Vagina (tissue), 2 donors: ENCODE results near the gene ABCA13. TPM values are rescaled to one million over a fixed set of nuclear protein-coding genes. Genes with fewer than 3 reads are reported as not detected.

ENCODE experiments used
- DNase-seq, 2 donors: peaks; one replicate each; pipeline ENCODE4 v3.0.0-alpha.2; 2017; ENCODE audit errors: extremely low spot score in 2 of 2
- H3K27ac ChIP-seq: fragments of 200-600 bp; sonication (generic); one replicate; pipeline ENCODE4 v1.5.1; 2019
- H3K27me3 ChIP-seq: fragments of 200-600 bp; sonication (generic); one replicate; pipeline ENCODE4 v1.5.1; 2019
- H3K36me3 ChIP-seq, 2 donors: fragments of 200-600 bp; sonication (generic); one replicate each; pipeline ENCODE4 v1.5.1; 2017 to 2019
- H3K4me1 ChIP-seq: fragments of 200-600 bp; sonication (generic); one replicate; pipeline ENCODE4 v1.5.1; 2019
- H3K4me3 ChIP-seq, 2 donors: fragments of 200-600 bp; sonication (generic); 1 replicate in 1 of 2; 2 replicates in 1 of 2; pipeline ENCODE4 v1.5.1; 2016 to 2019
- H3K9me3 ChIP-seq: fragments of 200-600 bp; sonication (generic); one replicate; pipeline ENCODE4 v1.5.1; 2019
- CTCF ChIP-seq, 3 experiments: fragments of 450-650 bp in 2 of 3; fragments of 200-600 bp in 1 of 3; sonication (generic) in 1 of 3; IDR thresholded peaks; one replicate each; pipeline ENCODE4 v1.5.1; 2017 to 2019; ENCODE audit warnings: antibody characterized with exemption in 3 of 3, mild to moderate bottlenecking in 2 of 3, moderate library complexity in 2 of 3
- POLR2A ChIP-seq, 2 donors: fragments of 450-650 bp; IDR thresholded peaks; one replicate each; pipeline ENCODE4 v1.6.1; 2017; ENCODE audit warnings: antibody characterized with exemption in 2 of 2, mild to moderate bottlenecking in 2 of 2, moderate library complexity in 2 of 2
- POLR2AphosphoS5 ChIP-seq, 2 donors: sonication (generic); formaldehyde crosslinking; IDR thresholded peaks; one replicate each; pipeline ENCODE4 v1.9.0; 2017; ENCODE audit warnings: antibody characterized with exemption in 2 of 2, mild to moderate bottlenecking in 2 of 2, low read depth in 1 of 2; ENCODE audit not compliant: insufficient read depth in 1 of 2
- intact Hi-C: fragments of 100-400 bp; cut with DNase I; formaldehyde crosslinking; loops from one replicate; pipeline ENCODE4 v1.15.1; 2023
- total RNA-seq: library from RNA; depleted of rRNA; stranded (reverse); fragments of >200 nt; gene quantifications from one replicate; pipeline ENCODE4 v1.2.3, GENCODE V29; 2016

ABCA13 gene
- total RNA-seq, 1 donor from 2014 or later: under 0.01 TPM

- no peak for DNase-seq
- Histone ChIP-seq H3K27me3 (no peaks in the 10 kb centered on the region), H3K36me3 (no peaks in the 10 kb centered on the region), H3K4me3 (no peak overlapping the region), H3K9me3 (no peaks in the 10 kb centered on the region), H3K4me1 (no peaks in the 10 kb centered on the region), H3K27ac (no peak overlapping the region)
- TF ChIP-seq CTCF (IDR thresholded peaks at IDR 0.05) (no peak), POLR2A (IDR thresholded peaks at IDR 0.05) (no peak), POLR2AphosphoS5 (IDR thresholded peaks at IDR 0.05; ENCODE audit: insufficient read depth in 1 of 2, low read depth in 1 of 2) (no peak)
- intact Hi-C loops: no loop called here
These were observed 493.0 kb downstream of the ABCA13 start for GRCh38 chr7:48664241-48664640.

DNA sequence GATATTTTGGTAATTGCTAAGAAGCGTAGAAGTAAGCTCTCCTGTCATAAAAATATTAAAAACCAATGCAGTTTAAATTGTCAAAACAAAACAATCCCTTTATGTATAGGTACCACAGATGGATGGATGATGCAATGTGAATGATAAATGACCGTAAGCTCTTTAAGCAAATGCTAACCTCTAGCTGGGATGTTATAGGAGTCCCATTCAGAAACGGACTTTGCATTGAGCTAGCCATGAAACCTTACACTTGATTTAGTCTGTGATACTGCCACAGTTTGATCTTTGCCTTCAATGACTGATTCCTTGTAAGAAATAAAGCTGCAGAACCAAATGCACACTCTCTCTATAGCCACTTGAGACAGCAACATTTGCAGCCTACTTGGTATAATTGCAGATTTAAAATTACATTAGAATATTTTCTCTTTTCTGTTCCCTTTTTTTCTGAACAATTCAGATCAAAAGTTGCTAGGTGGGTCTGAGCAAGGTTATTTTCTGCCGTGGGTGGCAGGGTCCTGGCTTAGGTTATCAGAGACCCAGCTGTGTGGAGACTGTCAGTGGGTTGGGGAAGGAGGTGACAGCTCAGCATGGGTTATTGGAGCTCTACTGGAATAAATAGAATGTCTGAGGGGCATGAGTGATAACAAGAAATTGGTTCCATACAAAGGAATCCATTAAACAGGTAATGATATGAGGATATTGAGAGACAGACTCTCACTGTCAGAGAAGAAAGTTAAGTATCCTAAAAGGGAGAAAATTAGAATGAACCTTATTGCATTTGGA is 494.3 kb downstream of the ABCA13 start:
- Histone ChIP-seq H3K36me3 (no peaks in the 10 kb centered on the region), H3K27me3 (no peaks in the 10 kb centered on the region), H3K4me3 (no peak overlapping the region), H3K4me1 (no peaks in the 10 kb centered on the region), H3K9me3 (no peaks in the 10 kb centered on the region), H3K27ac (no peak overlapping the region)
- no peak for TF ChIP-seq POLR2AphosphoS5 (IDR thresholded peaks at IDR 0.05; ENCODE audit: insufficient read depth in 1 of 2, low read depth in 1 of 2)
- no peak for TF ChIP-seq CTCF (IDR thresholded peaks at IDR 0.05)
- no peak for TF ChIP-seq POLR2A (IDR thresholded peaks at IDR 0.05)
- intact Hi-C loops: no loop called here
- no peak for DNase-seq

DNA sequence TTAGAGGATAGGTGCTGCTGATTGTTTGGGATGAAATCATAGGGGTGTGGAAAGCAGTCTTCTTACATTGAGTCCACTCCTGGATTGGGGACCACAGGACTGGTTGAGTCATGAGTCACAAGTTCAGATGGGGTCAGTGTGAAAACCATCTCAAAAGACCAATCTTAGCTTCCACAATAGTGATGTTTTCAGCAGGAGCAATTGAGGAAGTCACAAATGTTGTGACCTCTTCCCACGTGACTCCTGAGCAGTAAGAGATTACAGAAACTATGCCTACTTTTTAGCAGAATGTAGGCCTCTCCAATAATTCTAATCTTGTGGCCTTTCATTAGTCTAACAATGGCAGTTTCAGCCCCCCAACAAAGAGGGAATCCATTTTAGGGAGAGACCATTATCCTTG is 496.1 kb downstream of the ABCA13 start:
- Histone ChIP-seq H3K4me1 (no peaks in the 10 kb centered on the region), H3K27me3 (no peaks in the 10 kb centered on the region), H3K36me3 (no peaks in the 10 kb centered on the region), H3K27ac (no peak overlapping the region), H3K4me3 (no peak overlapping the region), H3K9me3 (no peaks in the 10 kb centered on the region)
- TF ChIP-seq POLR2AphosphoS5 (IDR thresholded peaks at IDR 0.05; ENCODE audit: insufficient read depth in 1 of 2, low read depth in 1 of 2) (no peak), CTCF (IDR thresholded peaks at IDR 0.05) (no peak), POLR2A (IDR thresholded peaks at IDR 0.05) (no peak)
- intact Hi-C loops: no loop called here
- DNase-seq: no peak

- no peaks in the 10 kb centered on the region for H3K36me3 ChIP-seq
- no peak overlapping the region for H3K27ac ChIP-seq
- no peak overlapping the region for H3K4me3 ChIP-seq
- TF ChIP-seq CTCF (IDR thresholded peaks at IDR 0.05): no peak
- no peak for TF ChIP-seq POLR2AphosphoS5 (IDR thresholded peaks at IDR 0.05; ENCODE audit: insufficient read depth in 1 of 2, low read depth in 1 of 2)
- no peak for TF ChIP-seq POLR2A (IDR thresholded peaks at IDR 0.05)
- no peaks in the 10 kb centered on the region for H3K9me3 ChIP-seq
- intact Hi-C loops: no loop called here
- no peak for DNase-seq
- no peaks in the 10 kb centered on the region for H3K27me3 ChIP-seq
- H3K4me1 ChIP-seq: no peaks in the 10 kb centered on the region
These were observed 500.4 kb downstream of the ABCA13 start for GRCh38 chr7:48671656-48672055.

- Histone ChIP-seq H3K9me3 (no peaks in the 10 kb centered on the region), H3K36me3 (no peaks in the 10 kb centered on the region), H3K4me3 (no peak overlapping the region), H3K27ac (no peak overlapping the region), H3K4me1 (no peaks in the 10 kb centered on the region), H3K27me3 (no peaks in the 10 kb centered on the region)
- DNase-seq: no peak
- TF ChIP-seq CTCF (IDR thresholded peaks at IDR 0.05): no peak
- TF ChIP-seq POLR2AphosphoS5 (IDR thresholded peaks at IDR 0.05; ENCODE audit: insufficient read depth in 1 of 2, low read depth in 1 of 2): no peak
- no peak for TF ChIP-seq POLR2A (IDR thresholded peaks at IDR 0.05)
- intact Hi-C loops: no loop called here
These were observed 509.7 kb downstream of the ABCA13 start for GRCh38 chr7:48681006-48681405.
